Skeletal muscle tissue (tissue), 4 donors: Measurements from ENCODE around the gene AP1G2. TPM values are rescaled to one million over a fixed set of nuclear protein-coding genes. Genes with fewer than 3 reads are reported as not detected.

Source experiments
- H3K27ac ChIP-seq: one replicate; pipeline ENCODE4 v1.7.0; 2013; ENCODE audit warnings: mild to moderate bottlenecking, low read depth, low read length, inconsistent platforms
- H3K27me3 ChIP-seq, 3 donors: one replicate each; pipeline ENCODE4 v1.7.0; 2013; ENCODE audit warnings: low read length in 3 of 3; ENCODE audit not compliant: control insufficient read depth in 3 of 3, insufficient read depth in 3 of 3
- H3K36me3 ChIP-seq, 3 donors: one replicate each; pipeline ENCODE4 v1.7.0; 2013; ENCODE audit warnings: low read length in 3 of 3; ENCODE audit not compliant: control insufficient read depth in 3 of 3, insufficient read depth in 3 of 3
- H3K4me1 ChIP-seq, 3 donors: one replicate each; pipeline ENCODE4 v1.7.0; 2013; ENCODE audit warnings: low read length in 3 of 3, mild to moderate bottlenecking in 3 of 3; ENCODE audit not compliant: control insufficient read depth in 3 of 3, insufficient read depth in 3 of 3
- H3K4me3 ChIP-seq, 3 donors: one replicate each; pipeline ENCODE4 v1.7.0; 2013; ENCODE audit warnings: low read length in 3 of 3
- H3K9ac ChIP-seq, 3 donors: one replicate each; pipeline ENCODE4 v1.7.0; 2013; ENCODE audit warnings: low read length in 3 of 3, mild to moderate bottlenecking in 3 of 3, moderate library complexity in 2 of 3, low read depth in 1 of 3
- H3K9me3 ChIP-seq, 3 donors: one replicate each; pipeline ENCODE4 v1.7.0; 2013; ENCODE audit warnings: low read length in 3 of 3; ENCODE audit not compliant: control insufficient read depth in 3 of 3
- total RNA-seq: library from RNA; depleted of rRNA; stranded (reverse); fragments of >200 nt; gene quantifications from one replicate; pipeline ENCODE4 v1.2.3, GENCODE V29; 2014
- donor health status: Osteomylitis.

Gene AP1G2
- total RNA-seq, 1 donor from 2014 or later = 8.4 TPM

DNA sequence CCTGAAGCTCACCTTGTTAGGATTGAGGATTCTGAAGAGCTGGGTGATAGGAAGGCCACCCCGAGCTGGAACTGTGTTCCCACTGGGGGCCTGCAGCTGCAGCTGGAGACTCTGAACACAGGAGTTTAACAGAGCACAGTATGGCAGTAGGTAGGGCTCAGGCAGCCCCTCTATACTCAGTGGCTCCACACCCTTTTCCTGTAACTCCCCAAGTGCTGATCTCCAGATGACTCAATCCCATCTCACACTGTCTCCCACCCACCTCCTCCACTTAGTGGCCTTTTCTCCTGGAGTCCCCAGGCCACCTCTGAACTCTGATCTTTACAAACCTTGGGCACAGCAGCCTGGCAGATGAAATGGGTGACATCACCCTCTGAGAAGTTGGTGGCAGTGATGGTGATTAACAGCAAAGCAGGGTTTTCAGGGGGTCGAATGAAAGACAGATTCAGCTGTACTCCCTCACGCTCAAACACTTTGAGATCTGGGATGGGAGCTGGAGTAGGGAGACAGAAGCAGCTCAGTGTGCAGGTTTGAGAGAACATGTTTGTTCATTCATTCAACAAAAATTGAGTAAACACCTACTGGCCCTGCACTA is 7.6 kb downstream of the AP1G2 start:
- Histone ChIP-seq H3K4me3 (no peak overlapping the region), H3K9ac (no peak overlapping the region), H3K36me3 (peaks cover 13 to 21% (median 19%) of the 10 kb centered on the region in 3 donors), H3K9me3 (no peaks in the 10 kb centered on the region), H3K4me1 (peaks cover 20 to 43% (median 33%) of the 10 kb centered on the region in 3 donors), H3K27me3 (no peaks in the 10 kb centered on the region), H3K27ac (no peak overlapping the region)

DNA sequence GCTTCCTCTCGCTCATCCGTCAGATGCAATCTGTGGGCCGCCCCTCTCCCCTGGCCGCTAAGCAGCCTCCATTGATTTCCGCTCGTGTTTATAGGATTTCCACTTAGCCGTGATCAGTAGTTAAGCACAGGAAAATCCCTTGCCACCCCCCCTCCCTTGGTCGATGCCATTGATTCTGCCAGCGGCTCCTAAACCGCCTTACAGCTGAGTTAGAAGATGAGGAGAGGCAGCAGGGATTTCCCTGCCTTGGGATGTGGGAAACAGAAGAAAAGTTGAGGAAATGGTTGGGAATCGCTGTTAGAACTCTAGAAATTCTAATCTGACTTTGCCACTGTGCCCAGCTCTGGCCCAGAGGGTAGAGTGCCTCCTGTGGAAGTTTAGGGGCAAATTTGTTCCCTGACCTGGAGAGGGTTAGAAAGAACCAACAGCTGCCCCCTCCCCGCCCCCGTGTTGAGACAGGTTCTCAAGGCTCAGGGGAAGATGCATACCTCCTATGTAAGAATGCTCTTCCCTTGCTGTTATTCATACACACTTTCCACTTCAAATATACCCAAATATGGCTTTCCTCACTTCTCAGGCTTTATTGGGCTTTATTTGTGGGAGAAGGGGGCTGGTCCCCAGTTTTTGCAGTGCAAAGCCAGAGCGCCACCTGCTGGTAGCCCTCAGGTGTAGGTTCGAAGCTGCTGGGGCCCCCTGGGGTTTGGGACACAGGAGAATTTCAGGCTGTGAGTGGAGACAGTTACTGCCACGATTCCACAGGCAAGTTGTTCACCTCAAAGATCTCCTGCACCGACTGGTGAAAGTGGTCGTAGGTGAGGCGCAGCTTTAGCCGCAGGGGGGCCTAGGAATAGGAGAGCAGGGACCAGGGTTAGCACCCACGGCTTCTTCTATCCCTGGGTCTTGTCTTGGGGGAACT is 8.3 kb downstream of the AP1G2 start:
- no peaks in the 10 kb centered on the region for H3K27me3 ChIP-seq
- H3K9me3 ChIP-seq = no peaks in the 10 kb centered on the region
- H3K9ac ChIP-seq = peak overlapping the region in 1 of 3 donors; percentile 3
- no peak overlapping the region for H3K27ac ChIP-seq
- no peak overlapping the region for H3K4me3 ChIP-seq
- peaks cover 13 to 21% (median 19%) of the 10 kb centered on the region in 3 donors for H3K36me3 ChIP-seq
- peaks cover 20 to 44% (median 33%) of the 10 kb centered on the region in 3 donors for H3K4me1 ChIP-seq

DNA sequence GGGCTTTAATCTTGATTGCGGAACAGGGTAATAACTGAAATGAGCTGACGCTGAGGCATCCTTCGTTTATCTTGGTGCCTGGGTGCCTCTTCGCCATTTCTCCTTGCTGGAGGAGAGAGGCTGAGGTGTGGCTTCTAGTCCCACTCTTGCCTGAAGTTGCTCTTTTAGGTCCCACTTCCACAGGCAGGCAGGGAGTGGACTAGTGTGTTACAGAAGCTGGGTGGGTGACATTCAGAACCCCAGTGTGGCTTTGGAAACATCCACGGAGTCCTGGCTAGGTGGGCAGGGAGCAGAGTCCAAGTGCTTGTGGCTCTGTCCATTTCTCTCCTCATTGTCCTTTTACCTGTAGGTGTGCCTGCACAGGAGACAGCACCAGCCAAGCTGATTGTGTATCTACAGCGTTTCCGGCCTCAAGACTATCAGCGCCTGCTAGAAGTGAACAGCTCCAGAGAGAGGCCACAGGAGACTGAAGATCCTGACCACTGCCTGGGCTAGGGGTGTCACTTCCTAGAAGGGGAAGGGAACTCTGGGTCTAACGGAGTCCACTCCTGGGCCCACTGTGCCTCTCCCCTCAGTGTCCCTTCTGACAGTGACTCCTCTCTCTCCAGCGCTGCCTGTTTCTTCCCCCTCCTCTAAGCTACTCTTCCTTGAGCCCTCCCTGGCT is 9.1 kb downstream of the AP1G2 start:
- H3K9me3 ChIP-seq = no peaks in the 10 kb centered on the region
- no peaks in the 10 kb centered on the region for H3K27me3 ChIP-seq
- no peak overlapping the region for H3K27ac ChIP-seq
- peak overlapping the region in 1 of 3 donors; percentile 3 for H3K9ac ChIP-seq
- H3K4me3 ChIP-seq = no peak overlapping the region
- peaks cover 13 to 18% (median 15%) of the 10 kb centered on the region in 3 donors for H3K36me3 ChIP-seq
- H3K4me1 ChIP-seq = peaks cover 20 to 44% (median 33%) of the 10 kb centered on the region in 3 donors

DNA sequence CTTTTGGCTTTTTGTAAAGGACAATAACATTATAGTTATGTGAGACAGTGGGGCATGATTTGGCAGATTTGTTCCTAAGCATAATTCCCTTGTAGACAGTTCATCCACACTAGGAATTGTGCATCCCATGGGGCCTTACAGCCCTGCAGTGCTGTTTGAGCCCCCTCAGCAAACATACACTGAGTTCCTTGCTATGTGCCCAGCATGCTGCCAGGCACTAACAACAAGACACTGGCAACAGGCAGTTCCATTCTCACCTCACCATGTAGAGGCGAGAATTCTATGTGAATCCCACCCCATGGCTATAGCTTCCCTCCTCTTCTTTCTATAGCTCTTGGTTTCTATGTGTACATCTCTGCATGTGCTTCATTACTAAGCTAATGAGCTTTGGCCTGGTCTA is 9.6 kb downstream of the AP1G2 start:
- Histone ChIP-seq H3K4me3 (peak overlapping the region in 1 of 3 donors; percentile 30), H3K27ac (no peak overlapping the region), H3K9me3 (no peaks in the 10 kb centered on the region), H3K9ac (peak overlapping the region; percentile 1 to 65 (median 25)), H3K36me3 (peaks cover 13 to 18% (median 15%) of the 10 kb centered on the region in 3 donors), H3K27me3 (no peaks in the 10 kb centered on the region), H3K4me1 (peaks cover 20 to 44% (median 33%) of the 10 kb centered on the region in 3 donors)

DNA sequence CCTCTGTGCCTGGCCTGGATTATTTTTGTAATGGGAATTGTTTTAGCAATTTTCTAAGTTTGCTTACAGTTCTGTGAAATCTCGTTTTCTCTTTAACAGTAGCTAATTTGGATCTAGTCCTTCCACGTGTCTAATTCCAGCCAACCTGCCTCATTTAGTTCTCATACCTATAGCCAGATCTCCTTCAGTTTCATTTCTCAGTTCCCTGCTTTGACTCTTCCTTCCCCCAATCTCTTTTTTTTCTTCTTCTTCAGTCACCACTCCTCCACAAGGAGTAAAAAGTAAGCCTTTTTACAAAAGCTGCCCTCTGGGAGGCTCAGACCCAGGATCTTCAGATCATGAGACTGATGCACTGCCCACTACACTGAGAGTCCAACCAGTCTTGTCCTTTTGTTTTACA is 10.1 kb downstream of the AP1G2 start:
- Histone ChIP-seq H3K9ac (peak overlapping the region; percentile 25 to 97 (median 65)), H3K4me3 (peak overlapping the region in 1 of 3 donors; percentile 30), H3K4me1 (peaks cover 20 to 44% (median 33%) of the 10 kb centered on the region in 3 donors)

DNA sequence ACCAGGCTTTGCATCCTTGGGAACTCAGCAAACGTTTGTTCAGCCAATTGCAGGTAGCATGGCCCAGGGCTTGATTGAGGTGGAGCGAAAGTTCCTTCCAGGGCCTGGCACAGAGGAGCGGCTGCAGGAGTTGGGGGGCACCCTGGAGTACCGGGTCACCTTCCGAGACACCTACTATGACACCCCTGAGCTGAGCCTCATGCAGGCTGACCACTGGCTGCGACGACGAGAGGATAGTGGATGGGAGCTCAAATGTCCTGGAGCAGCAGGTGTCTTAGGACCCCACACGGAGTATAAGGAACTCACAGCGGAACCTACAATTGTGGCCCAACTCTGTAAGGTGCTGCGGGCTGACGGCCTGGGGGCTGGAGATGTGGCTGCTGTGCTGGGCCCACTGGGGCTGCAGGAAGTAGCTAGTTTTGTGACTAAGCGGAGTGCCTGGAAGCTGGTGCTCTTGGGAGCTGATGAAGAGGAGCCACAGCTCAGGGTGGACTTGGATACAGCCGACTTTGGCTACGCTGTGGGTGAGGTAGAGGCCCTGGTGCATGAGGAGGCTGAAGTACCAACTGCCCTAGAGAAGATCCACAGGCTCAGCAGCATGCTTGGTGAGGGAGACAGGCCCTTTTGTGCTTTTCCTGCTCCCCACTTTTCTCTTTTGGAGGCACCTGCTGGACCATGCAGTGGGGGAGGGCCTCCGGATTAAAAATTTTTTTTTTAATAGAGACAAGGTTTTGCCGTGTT is 10.7 kb downstream of the AP1G2 start:
- peak overlapping the region; percentile 78 to 98 (median 96) for H3K4me3 ChIP-seq
- no peaks in the 10 kb centered on the region for H3K9me3 ChIP-seq
- H3K27me3 ChIP-seq = no peaks in the 10 kb centered on the region
- peaks cover 13 to 18% (median 15%) of the 10 kb centered on the region in 3 donors for H3K36me3 ChIP-seq
- H3K9ac ChIP-seq = peak overlapping the region; percentile 97 to 99 (median 97)
- peak overlapping the region; percentile 96 for H3K27ac ChIP-seq
- peaks cover 19 to 40% (median 30%) of the 10 kb centered on the region in 3 donors for H3K4me1 ChIP-seq

More for the DNA sequence above, 10.1 kb downstream of the AP1G2 start:
- Histone ChIP-seq H3K27me3 (no peaks in the 10 kb centered on the region), H3K9me3 (no peaks in the 10 kb centered on the region), H3K36me3 (peaks cover 13 to 18% (median 15%) of the 10 kb centered on the region in 3 donors), H3K27ac (no peak overlapping the region)

DNA sequence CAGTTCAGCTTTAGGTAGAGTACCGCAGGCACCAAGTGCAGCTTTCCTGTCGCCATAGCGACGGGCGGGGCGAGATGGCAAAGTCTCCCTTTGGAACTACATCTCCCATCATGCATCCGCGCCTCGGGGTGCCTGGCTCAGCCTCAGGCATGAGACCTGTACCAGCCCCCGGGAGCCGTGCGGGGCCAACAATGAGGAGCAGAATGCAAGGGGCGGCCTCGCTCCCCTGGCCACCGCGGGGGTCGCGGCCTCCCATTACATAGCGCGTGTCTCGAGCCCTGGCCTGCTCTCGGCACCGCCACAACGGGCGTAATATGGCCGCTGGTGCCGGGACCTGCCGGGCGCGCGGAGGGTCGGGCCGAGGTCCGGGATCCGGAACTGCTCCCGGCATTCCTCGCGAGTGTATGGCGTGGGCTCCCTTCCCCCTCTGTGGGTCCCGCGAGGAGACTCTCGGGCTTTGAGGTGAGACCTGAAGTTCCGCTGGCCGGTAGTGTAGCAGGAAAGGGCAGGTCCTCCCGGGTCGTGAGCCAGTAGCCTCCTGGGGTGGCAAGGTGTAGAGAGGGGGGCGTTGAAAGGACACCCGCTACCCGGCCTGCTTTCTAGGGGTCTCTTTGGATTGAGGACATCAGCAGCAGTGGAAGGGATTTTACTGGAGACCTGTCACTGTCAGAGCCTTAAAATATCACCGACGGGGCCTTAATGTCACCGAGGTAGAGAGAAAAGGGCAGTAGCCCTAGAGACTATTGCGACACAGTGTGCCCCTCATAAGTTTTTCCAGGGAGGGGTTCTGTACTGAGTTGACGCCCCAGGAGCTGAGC is 11.5 kb downstream of the AP1G2 start, which contains the start of gene THTPA:
THTPA (plus strand) TSS at position 390 of the 818 bp plus-strand sequence. CDS start 487 bp downstream, outside the sequence.
- peak within 1 kb of the TSS; percentile 97 to 99 (median 97) for H3K9ac ChIP-seq
- peak within 1 kb of the TSS; percentile 78 to 98 (median 96) for H3K4me3 ChIP-seq
- H3K27me3 ChIP-seq = no peaks in the 10 kb centered on the region
- H3K27ac ChIP-seq = peak within 1 kb of the TSS; percentile 96
- peaks cover 13 to 18% (median 15%) of the 10 kb centered on the region in 3 donors for H3K36me3 ChIP-seq
- peaks cover 22 to 38% (median 24%) of the 10 kb centered on the region in 3 donors for H3K4me1 ChIP-seq
- no peaks in the 10 kb centered on the region for H3K9me3 ChIP-seq

DNA sequence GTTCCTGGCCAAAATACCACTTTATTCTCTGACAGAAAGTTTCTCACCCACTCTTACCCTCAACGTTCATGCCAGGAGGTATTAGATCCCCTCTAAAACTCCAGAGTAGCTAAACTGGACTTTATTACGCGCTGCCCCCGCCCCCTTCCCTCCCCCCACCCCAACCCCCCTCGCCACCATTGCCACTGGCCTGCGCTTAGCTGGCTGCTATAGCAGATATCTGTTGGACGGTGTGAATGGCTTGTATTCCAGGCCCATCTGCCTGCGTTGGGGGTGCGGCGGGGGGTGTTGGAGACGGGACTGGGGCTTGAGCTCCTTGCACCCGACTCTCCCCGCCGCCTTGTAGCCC is 12.1 kb downstream of the AP1G2 start:
- peaks cover 26 to 41% (median 27%) of the 10 kb centered on the region in 3 donors for H3K4me1 ChIP-seq
- H3K9ac ChIP-seq = peak overlapping the region; percentile 97 to 99 (median 97)
- peaks cover 0 to under 1% (median 0%) of the 10 kb centered on the region in 3 donors for H3K27me3 ChIP-seq
- H3K9me3 ChIP-seq = no peaks in the 10 kb centered on the region
- H3K27ac ChIP-seq = peak overlapping the region; percentile 96
- H3K4me3 ChIP-seq = peak overlapping the region; percentile 78 to 98 (median 96)
- H3K36me3 ChIP-seq = peaks cover 13 to 18% (median 15%) of the 10 kb centered on the region in 3 donors
